B cell (primary cell): ENCODE measurements around the gene NIN. TPM values are rescaled to one million over a fixed set of nuclear protein-coding genes. Genes with fewer than 3 reads are reported as not detected.

ENCODE experiments used
- ATAC-seq: fragments of 200-7000 bp; cut with Tn5 transposase; one replicate; pipeline ENCODE4 v1.10.0; 2021; ENCODE audit warnings: low read depth, mild to moderate bottlenecking, moderate number of reproducible peaks, moderate library complexity
- CTCF ChIA-PET: fragments of 350-600 bp; sonication (Branson Sonifier 250); formaldehyde crosslinking; loops from one replicate; lab custom pipeline; 2021; ENCODE audit warnings: antibody characterized with exemption, inconsistent platforms; lab: Charles Lee
- POLR2A ChIA-PET: fragments of 350-600 bp; sonication (Branson Sonifier 250); formaldehyde crosslinking; loops from one replicate; lab custom pipeline; 2021; ENCODE audit warnings: antibody characterized with exemption; lab: Charles Lee
- DNase-seq: peaks from one replicate; pipeline ENCODE4 v3.0.0; 2013
- H2AFZ ChIP-seq: 2 replicates; pipeline ENCODE4 v1.6.1; 2012; ENCODE audit warnings: mild to moderate bottlenecking, low read depth, low read length; ENCODE audit not compliant: insufficient read depth, poor library complexity, severe bottlenecking
- H3K27ac ChIP-seq, 2 donors: 1 replicate in 1 of 2; 2 replicates in 1 of 2; pipeline ENCODE4 v1.5.1; 2012 to 2013; ENCODE audit warnings: low read length in 2 of 2, mild to moderate bottlenecking in 2 of 2, moderate library complexity in 1 of 2
- H3K27me3 ChIP-seq, 4 experiments: fragments of 200-600 bp in 1 of 4; sonication (generic) in 1 of 4; replicated peaks in 1 of 4; 1 replicate in 2 of 4; 2 replicates in 2 of 4; pipeline versions ENCODE4 v1.6.1 to v1.7.0; 2013 to 2016; ENCODE audit warnings: low read length in 3 of 4, mild to moderate bottlenecking in 2 of 4, mixed read lengths in 1 of 4, moderate library complexity in 1 of 4; ENCODE audit not compliant: insufficient read depth in 4 of 4, control insufficient read depth in 3 of 4; ENCODE audit errors: control extremely low read depth in 1 of 4
- H3K36me3 ChIP-seq, 2 experiments: replicated peaks in 1 of 2; 1 replicate in 1 of 2; 2 replicates in 1 of 2; pipeline versions ENCODE4 v1.6.1 to v1.7.1; 2013; ENCODE audit warnings: low read length in 1 of 2; ENCODE audit not compliant: insufficient read depth in 2 of 2, control insufficient read depth in 1 of 2; ENCODE audit errors: control extremely low read depth in 1 of 2, extremely low read depth in 1 of 2
- H3K4me1 ChIP-seq, 2 donors: fragments of 200-600 bp in 1 of 2; sonication (generic) in 1 of 2; 1 replicate in 1 of 2; 2 replicates in 1 of 2; pipeline versions ENCODE4 v1.5.1 to v1.6.1; 2013 to 2017; ENCODE audit warnings: low read length in 2 of 2; ENCODE audit not compliant: control insufficient read depth in 2 of 2, insufficient read depth in 2 of 2
- H3K4me2 ChIP-seq: replicated peaks from 2 replicates; pipeline ENCODE3; 2012; ENCODE audit warnings: mild to moderate bottlenecking, low read depth, low read length; ENCODE audit not compliant: poor library complexity, severe bottlenecking
- H3K4me3 ChIP-seq, 5 experiments: fragments of 200-600 bp in 1 of 5; sonication (generic) in 1 of 5; 1 replicate in 3 of 5; 2 replicates in 2 of 5; pipeline versions ENCODE4 v1.5.1 to v1.7.0; 2011 to 2016; ENCODE audit warnings: low read length in 4 of 5, mild to moderate bottlenecking in 4 of 5, low read depth in 2 of 5, control low read depth in 1 of 5, moderate library complexity in 1 of 5; ENCODE audit not compliant: insufficient read depth in 1 of 5; ENCODE audit errors: control extremely low read depth in 1 of 5, extremely low read depth in 1 of 5
- H3K79me2 ChIP-seq: fragments of 200-600 bp; sonication (generic); one replicate; pipeline ENCODE4 v1.6.0; 2016; ENCODE audit warnings: low read length; ENCODE audit not compliant: control insufficient read depth, insufficient read depth
- H3K9ac ChIP-seq: fragments of 200-600 bp; sonication (generic); 2 replicates; pipeline ENCODE4 v1.6.1; 2017; ENCODE audit warnings: mild to moderate bottlenecking, low read length, moderate library complexity
- H3K9me3 ChIP-seq, 3 donors: one replicate each; pipeline versions ENCODE4 v1.6.1 to v1.7.1; 2013; ENCODE audit warnings: low read length in 2 of 3; ENCODE audit not compliant: control insufficient read depth in 2 of 3, insufficient read depth in 1 of 3; ENCODE audit errors: control extremely low read depth in 1 of 3
- H4K20me1 ChIP-seq: 2 replicates; pipeline ENCODE4 v1.6.0; 2012; ENCODE audit warnings: mild to moderate bottlenecking, low read length; ENCODE audit not compliant: insufficient read depth, control insufficient read depth, poor library complexity, severe bottlenecking
- H3K27ac Mint-ChIP-seq: one replicate; pipeline ENCODE4 v1.8.0; 2021; ENCODE audit warnings: mixed read lengths
- H3K27me3 Mint-ChIP-seq: one replicate; pipeline ENCODE4 v1.8.0; 2021; ENCODE audit warnings: mixed read lengths
- H3K4me1 Mint-ChIP-seq: one replicate; pipeline ENCODE4 v1.8.0; 2021; ENCODE audit warnings: mixed read lengths
- H3K4me3 Mint-ChIP-seq: one replicate; pipeline ENCODE4 v1.8.0; 2021; ENCODE audit warnings: mixed read lengths
- H3K9me3 Mint-ChIP-seq: one replicate; pipeline ENCODE4 v1.8.0; 2022; ENCODE audit warnings: mixed read lengths; ENCODE audit not compliant: insufficient read depth
- CTCF ChIP-seq: fragments of 200-600 bp; IDR thresholded peaks from one replicate; pipeline ENCODE4 v1.8.0; 2022; ENCODE audit warnings: antibody characterized with exemption, mild to moderate bottlenecking
- EZH2 ChIP-seq: IDR thresholded peaks from 2 replicates; pipeline ENCODE4 v1.6.1; 2012; ENCODE audit warnings: borderline replicate concordance, low read depth, mild to moderate bottlenecking, moderate library complexity, low read length; ENCODE audit not compliant: insufficient read depth, poor library complexity, severe bottlenecking
- WGBS: methylation state at CpG from one replicate; pipeline ENCODE4 v1.1.5; 2013; ENCODE audit warnings: missing lambda C conversion rate; ENCODE audit not compliant: insufficient coverage; 5-methylcytosine and 5-hydroxymethylcytosine counted together
- intact Hi-C: fragments of 100-400 bp; cut with micrococcal nuclease; formaldehyde crosslinking; loops from one replicate; pipeline ENCODE4 v1.10.0; 2022
- polyA plus RNA-seq: library from polyadenylated mRNA; depleted of rRNA; stranded (reverse); fragments of >200 nt; gene quantifications from 2 replicates; pipeline ENCODE4 v1.2.3, GENCODE V29; 2012
- total RNA-seq, 2 donors: library from RNA; stranded (reverse); fragments of 120-200 nt in 1 of 2; gene quantifications; 1 replicate in 1 of 2; 2 replicates in 1 of 2; pipeline versions ENCODE4 v1.2.3 to v1.2.4, GENCODE V29; 2013 to 2022

NIN gene
- total and polyA plus RNA-seq, 2 donors (not counting 1 experiment from before 2014, with no cell fraction given) = 25.4 to 219 TPM

- H3K27me3 Mint-ChIP-seq = no peaks in the 10 kb centered on the region
Measured at GRCh38 chr14:50780393-50780792, 50.6 kb downstream of the NIN start.

More at GRCh38 chr14:50780393-50780792, 50.6 kb downstream of the NIN start:
- H3K4me1 Mint-ChIP-seq = peaks cover 33% of the 10 kb centered on the region
- DNase-seq (no peak), ATAC-seq (no peak)
- TF ChIP-seq EZH2 = no peak
- TF ChIP-seq CTCF = no peak
- intact Hi-C loops = no loop called here
- H3K27ac Mint-ChIP-seq = peak overlapping the region; percentile 66
- POLR2A ChIA-PET = no interaction called here
- Histone ChIP-seq H3K9me3 (no peaks in the 10 kb centered on the region), H3K9ac (no peak overlapping the region), H3K4me1 (peaks cover 31 to 32% of the 10 kb centered on the region in 2 donors), H4K20me1 (peaks cover 5% of the 10 kb centered on the region), H3K27me3 (no peaks in the 10 kb centered on the region), H3K4me2 (no peak overlapping the region), H2AFZ (no peak overlapping the region), H3K4me3 (no peak overlapping the region), H3K79me2 (peaks cover 57% of the 10 kb centered on the region), H3K27ac (no peak overlapping the region), H3K36me3 (peaks cover 0 to 33% of the 10 kb centered on the region in 2 experiments)
- CTCF ChIA-PET = interaction anchor here (0.9 to 3.3 kb wide), 4 partner anchors 9 to 179 kb away, joined by 3 to 22 read pairs (median 4); no protein-coding TSS in a partner anchor
- no peak overlapping the region for H3K4me3 Mint-ChIP-seq
- no CpG with 5 or more reads among the region's 4 CpGs for WGBS
- no peaks in the 10 kb centered on the region for H3K9me3 Mint-ChIP-seq
